ENCODE measurements around the gene DUSP8.
A peak's percentile ranks its signal among the peaks of the same experiment; 100 is the strongest.
"Not testable (repeated sequence)": the region's sequence is repeated elsewhere in the genome, so short reads cannot be mapped to it uniquely, and the experiment has no call there.

DUSP8 gene

DNA sequence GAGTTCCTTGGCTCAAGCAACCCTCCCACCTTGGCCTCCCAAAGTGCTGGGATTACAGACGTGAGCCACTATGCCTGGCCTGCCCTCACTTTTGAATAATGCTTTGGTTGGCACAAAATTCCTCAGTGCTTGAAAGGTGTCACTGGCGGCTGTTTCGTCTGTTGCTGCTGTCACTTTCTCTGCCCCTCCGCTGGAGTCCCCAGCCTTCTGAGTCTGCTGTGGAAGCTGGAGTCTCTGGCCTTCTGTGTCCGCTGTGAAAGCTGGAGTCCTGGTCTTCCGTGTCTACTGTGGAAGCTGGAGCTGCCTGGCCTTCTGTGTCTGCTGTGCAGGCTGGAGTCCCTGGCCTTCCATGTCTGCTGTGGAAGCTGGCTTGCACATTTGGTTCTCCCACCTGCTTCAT is 17.9 kb upstream of the DUSP8 start:
- Histone ChIP-seq H3K27me3 (ENCODE audit: control insufficient read depth in 5 of 5, insufficient read depth in 4 of 5, low read length in 5 of 5) (peaks cover 0 to 10% (median 3%) of the 10 kb centered on the region in 5 donors), H3K9ac (ENCODE audit: low read length in 5 of 5) (no peak overlapping the region), H3K4me3 (ENCODE audit: low read depth in 1 of 5, low read length in 5 of 5) (no peak overlapping the region), H3K27ac (ENCODE audit: low read depth, low read length) (no peak overlapping the region), H3K9me3 (ENCODE audit: control insufficient read depth in 5 of 5, low read length in 5 of 5) (no peaks in the 10 kb centered on the region), H3K36me3 (ENCODE audit: control insufficient read depth in 5 of 5, insufficient read depth in 5 of 5, low read length in 5 of 5) (no peaks in the 10 kb centered on the region), H3K4me1 (ENCODE audit: control insufficient read depth in 5 of 5, insufficient read depth in 5 of 5, low read length in 5 of 5) (peaks cover 0 to 12% (median 9%) of the 10 kb centered on the region in 5 donors)

GRCh38 chr11:1589191-1589963 is 17.3 kb upstream of the DUSP8 start:
- H3K9me3 ChIP-seq (ENCODE audit: control insufficient read depth in 5 of 5, low read length in 5 of 5); H3K9ac ChIP-seq (ENCODE audit: low read length in 5 of 5); H3K36me3 ChIP-seq (ENCODE audit: control insufficient read depth in 5 of 5, insufficient read depth in 5 of 5, low read length in 5 of 5); H3K27ac ChIP-seq (ENCODE audit: low read depth, low read length): not testable (repeated sequence)
- Histone ChIP-seq H3K4me1 (ENCODE audit: control insufficient read depth in 5 of 5, insufficient read depth in 5 of 5, low read length in 5 of 5) (peaks cover 0 to 15% (median 10%) of the 10 kb centered on the region in 5 donors), H3K4me3 (ENCODE audit: low read depth in 1 of 5, low read length in 5 of 5) (peak overlapping the region in 1 of 5 donors; percentile 6), H3K27me3 (ENCODE audit: control insufficient read depth in 5 of 5, insufficient read depth in 4 of 5, low read length in 5 of 5) (peaks cover 0 to 13% (median 3%) of the 10 kb centered on the region in 5 donors)

- H3K4me1 ChIP-seq (ENCODE audit: control insufficient read depth in 5 of 5, insufficient read depth in 5 of 5, low read length in 5 of 5): peaks cover 0 to 19% (median 10%) of the 10 kb centered on the region in 5 donors
- H3K27ac ChIP-seq (ENCODE audit: low read depth, low read length): no peak overlapping the region
- no peak overlapping the region for H3K4me3 ChIP-seq (ENCODE audit: low read depth in 1 of 5, low read length in 5 of 5)
- H3K27me3 ChIP-seq (ENCODE audit: control insufficient read depth in 5 of 5, insufficient read depth in 4 of 5, low read length in 5 of 5): peaks cover 0 to 21% (median 6%) of the 10 kb centered on the region in 5 donors
- H3K36me3 ChIP-seq (ENCODE audit: control insufficient read depth in 5 of 5, insufficient read depth in 5 of 5, low read length in 5 of 5): no peaks in the 10 kb centered on the region
- H3K9ac ChIP-seq (ENCODE audit: low read length in 5 of 5): no peak overlapping the region
- no peaks in the 10 kb centered on the region for H3K9me3 ChIP-seq (ENCODE audit: control insufficient read depth in 5 of 5, low read length in 5 of 5)
Measured at GRCh38 chr11:1586699-1587098, 14.6 kb upstream of the DUSP8 start.

DNA sequence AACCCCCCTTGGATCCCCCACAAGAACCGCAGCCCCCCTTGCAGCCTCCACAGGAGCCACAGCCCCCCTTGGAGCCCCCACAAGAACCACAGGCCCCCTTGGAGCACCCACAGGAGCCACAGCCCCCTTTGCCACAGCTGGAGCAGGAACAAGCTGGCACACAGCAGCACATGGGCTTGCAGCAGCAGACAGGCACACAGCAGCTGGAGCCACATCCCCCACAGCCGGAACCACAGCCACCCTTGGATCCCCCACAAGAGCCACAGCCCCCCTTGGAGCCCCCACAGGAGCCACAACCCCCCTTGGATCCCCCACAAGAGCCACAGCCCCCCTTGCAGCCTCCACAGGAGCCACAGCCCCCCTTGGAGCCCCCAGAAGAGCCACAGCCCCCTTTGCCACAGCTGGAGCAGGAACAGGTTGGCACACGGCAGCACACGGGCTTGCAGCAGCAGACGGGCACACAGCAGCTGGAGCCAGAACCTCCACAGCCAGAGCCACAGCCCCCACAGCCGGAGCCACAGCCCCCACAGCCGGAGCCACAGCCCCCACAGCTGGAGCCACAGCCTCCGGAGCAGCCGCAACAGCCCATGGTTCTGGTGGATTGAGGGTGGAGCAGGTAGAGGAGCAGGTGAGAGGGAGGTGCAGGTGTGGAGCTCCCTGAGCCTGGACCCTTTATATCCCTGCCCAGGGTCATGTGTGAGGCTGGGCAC is 12.7 kb upstream of the DUSP8 start, which contains the start of gene KRTAP5-1:
TSS of gene KRTAP5-1 (minus strand) at position 623 of the 710 bp plus-strand sequence. CDS start at position 589, 34 bp downstream.
- H3K4me1 ChIP-seq (ENCODE audit: control insufficient read depth in 5 of 5, insufficient read depth in 5 of 5, low read length in 5 of 5): peaks cover 0 to 18% (median 10%) of the 10 kb centered on the region in 5 donors
- H3K9me3 ChIP-seq (ENCODE audit: control insufficient read depth in 5 of 5, low read length in 5 of 5); H3K4me3 ChIP-seq (ENCODE audit: low read depth in 1 of 5, low read length in 5 of 5); H3K36me3 ChIP-seq (ENCODE audit: control insufficient read depth in 5 of 5, insufficient read depth in 5 of 5, low read length in 5 of 5); H3K27ac ChIP-seq (ENCODE audit: low read depth, low read length); H3K9ac ChIP-seq (ENCODE audit: low read length in 5 of 5): not testable (repeated sequence)
- H3K27me3 ChIP-seq (ENCODE audit: control insufficient read depth in 5 of 5, insufficient read depth in 4 of 5, low read length in 5 of 5): peaks cover 0 to 20% (median 6%) of the 10 kb centered on the region in 5 donors

DNA sequence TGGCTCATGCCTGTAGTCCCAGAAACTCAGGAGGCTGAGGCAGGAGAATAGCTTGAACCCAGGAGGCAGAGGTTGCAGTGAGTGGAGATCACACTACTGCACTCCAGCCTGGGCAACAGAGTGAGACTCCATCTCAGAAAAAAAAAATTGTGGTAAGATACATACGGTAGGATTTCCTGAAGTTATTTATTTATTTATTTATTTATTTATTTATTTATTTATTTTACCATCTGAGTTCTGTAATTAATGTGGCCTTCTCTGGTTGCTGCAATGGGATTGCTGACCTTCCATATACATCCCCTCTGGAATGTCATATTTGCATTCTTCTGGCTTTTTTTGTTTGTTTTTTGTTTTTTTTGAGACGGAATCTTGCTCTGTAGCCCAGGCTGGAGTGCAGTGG is 10.8 kb upstream of the DUSP8 start:
- H3K4me3 ChIP-seq (ENCODE audit: low read depth in 1 of 5, low read length in 5 of 5); H3K9ac ChIP-seq (ENCODE audit: low read length in 5 of 5); H3K27ac ChIP-seq (ENCODE audit: low read depth, low read length); H3K36me3 ChIP-seq (ENCODE audit: control insufficient read depth in 5 of 5, insufficient read depth in 5 of 5, low read length in 5 of 5): not testable (repeated sequence)
- Histone ChIP-seq H3K4me1 (ENCODE audit: control insufficient read depth in 5 of 5, insufficient read depth in 5 of 5, low read length in 5 of 5) (peaks cover 0 to 13% (median 0%) of the 10 kb centered on the region in 5 donors), H3K27me3 (ENCODE audit: control insufficient read depth in 5 of 5, insufficient read depth in 4 of 5, low read length in 5 of 5) (peaks cover 0 to 16% (median 6%) of the 10 kb centered on the region in 5 donors), H3K9me3 (ENCODE audit: control insufficient read depth in 5 of 5, low read length in 5 of 5) (peaks cover 0 to 12% (median 7%) of the 10 kb centered on the region in 5 donors)

DNA sequence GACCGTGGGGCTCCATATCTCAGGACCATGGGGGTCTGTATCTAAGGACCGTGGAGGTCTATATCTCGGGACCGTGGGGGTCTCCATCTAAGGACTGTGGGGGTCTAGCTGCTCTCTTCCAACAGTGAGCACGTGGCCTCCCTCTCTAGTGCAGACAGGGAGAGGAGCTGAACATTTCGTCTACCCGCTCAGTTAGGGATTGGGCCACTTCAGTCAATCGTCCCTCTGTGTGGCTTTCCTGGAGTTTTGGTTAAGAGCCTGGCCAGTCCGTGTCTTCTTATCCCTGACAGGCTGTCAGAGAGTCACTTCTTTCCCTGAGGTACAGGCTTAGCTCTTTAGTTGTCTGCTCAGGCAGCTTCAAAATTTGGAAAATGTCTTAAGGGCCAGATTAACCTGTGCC is 9.9 kb upstream of the DUSP8 start:
- H3K27me3 ChIP-seq (ENCODE audit: control insufficient read depth in 5 of 5, insufficient read depth in 4 of 5, low read length in 5 of 5): peaks cover 0 to 16% (median 6%) of the 10 kb centered on the region in 5 donors
- peaks cover 0 to 13% (median 7%) of the 10 kb centered on the region in 5 donors for H3K9me3 ChIP-seq (ENCODE audit: control insufficient read depth in 5 of 5, low read length in 5 of 5)
- H3K4me3 ChIP-seq (ENCODE audit: low read depth in 1 of 5, low read length in 5 of 5): no peak overlapping the region
- H3K36me3 ChIP-seq (ENCODE audit: control insufficient read depth in 5 of 5, insufficient read depth in 5 of 5, low read length in 5 of 5): no peaks in the 10 kb centered on the region
- peaks cover 0 to 13% (median 0%) of the 10 kb centered on the region in 5 donors for H3K4me1 ChIP-seq (ENCODE audit: control insufficient read depth in 5 of 5, insufficient read depth in 5 of 5, low read length in 5 of 5)
- H3K9ac ChIP-seq (ENCODE audit: low read length in 5 of 5): no peak overlapping the region
- no peak overlapping the region for H3K27ac ChIP-seq (ENCODE audit: low read depth, low read length)

DNA sequence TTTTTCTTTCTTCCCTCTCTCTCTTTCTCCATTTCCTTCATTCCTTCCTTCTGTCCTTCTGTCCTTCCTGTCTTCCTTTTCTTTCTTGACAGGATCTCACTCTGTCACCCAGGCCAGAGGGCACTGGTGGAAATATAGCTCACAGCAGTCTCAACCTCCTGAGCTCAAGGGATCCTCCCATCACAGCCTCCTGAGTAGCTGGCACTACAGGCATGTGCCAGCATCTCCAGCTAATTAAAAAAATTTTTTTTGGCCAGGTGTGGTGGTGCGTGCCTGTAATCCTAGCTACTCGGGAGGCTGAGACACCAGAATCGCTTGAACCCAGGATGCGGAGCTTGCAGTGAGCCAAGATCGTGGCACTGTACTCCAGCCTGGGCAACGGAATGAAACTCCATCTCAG is 4.8 kb upstream of the DUSP8 start:
- no peak overlapping the region for H3K9ac ChIP-seq (ENCODE audit: low read length in 5 of 5)
- H3K9me3 ChIP-seq (ENCODE audit: control insufficient read depth in 5 of 5, low read length in 5 of 5): peaks cover 0 to 13% (median 7%) of the 10 kb centered on the region in 5 donors
- H3K27me3 ChIP-seq (ENCODE audit: control insufficient read depth in 5 of 5, insufficient read depth in 4 of 5, low read length in 5 of 5): peaks cover 0 to 2% (median 0%) of the 10 kb centered on the region in 5 donors

DNA sequence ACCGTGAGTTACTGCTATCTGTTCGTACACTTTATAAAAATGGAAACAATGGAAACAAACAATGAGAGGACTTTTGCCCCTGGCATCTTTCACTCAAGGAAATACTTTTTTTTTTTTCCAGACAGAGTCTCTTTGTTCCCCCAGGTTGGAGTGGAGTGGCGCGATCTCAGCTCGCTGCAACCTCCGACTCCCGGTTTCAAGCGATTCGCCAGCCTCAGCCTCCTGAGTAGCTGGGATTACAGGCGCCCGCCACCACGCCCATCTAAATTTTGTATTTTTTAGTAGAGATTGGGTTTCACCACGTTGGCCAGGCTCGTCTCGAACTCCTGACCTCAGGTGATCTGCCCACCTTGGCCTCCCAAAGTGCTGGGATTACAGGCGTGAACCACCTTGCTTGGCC is 3.7 kb upstream of the DUSP8 start:
- H3K4me1 ChIP-seq (ENCODE audit: control insufficient read depth in 5 of 5, insufficient read depth in 5 of 5, low read length in 5 of 5): peaks cover 0 to 30% (median 21%) of the 10 kb centered on the region in 5 donors
- H3K9me3 ChIP-seq (ENCODE audit: control insufficient read depth in 5 of 5, low read length in 5 of 5): peaks cover 0 to 13% (median 7%) of the 10 kb centered on the region in 5 donors
- not testable (repeated sequence) for H3K9ac ChIP-seq (ENCODE audit: low read length in 5 of 5); H3K4me3 ChIP-seq (ENCODE audit: low read depth in 1 of 5, low read length in 5 of 5); H3K36me3 ChIP-seq (ENCODE audit: control insufficient read depth in 5 of 5, insufficient read depth in 5 of 5, low read length in 5 of 5); H3K27ac ChIP-seq (ENCODE audit: low read depth, low read length); H3K27me3 ChIP-seq (ENCODE audit: control insufficient read depth in 5 of 5, insufficient read depth in 4 of 5, low read length in 5 of 5)

More for the DNA sequence above, 4.8 kb upstream of the DUSP8 start:
- H3K27ac ChIP-seq (ENCODE audit: low read depth, low read length): no peak overlapping the region
- no peaks in the 10 kb centered on the region for H3K36me3 ChIP-seq (ENCODE audit: control insufficient read depth in 5 of 5, insufficient read depth in 5 of 5, low read length in 5 of 5)
- H3K4me3 ChIP-seq (ENCODE audit: low read depth in 1 of 5, low read length in 5 of 5): no peak overlapping the region
- peaks cover 0 to 23% (median 15%) of the 10 kb centered on the region in 5 donors for H3K4me1 ChIP-seq (ENCODE audit: control insufficient read depth in 5 of 5, insufficient read depth in 5 of 5, low read length in 5 of 5)

GRCh38 chr11:1574933-1575242 is 2.8 kb upstream of the DUSP8 start:
- H3K9me3 ChIP-seq (ENCODE audit: control insufficient read depth in 5 of 5, low read length in 5 of 5): peaks cover 0 to 13% (median 7%) of the 10 kb centered on the region in 5 donors
- H3K9ac ChIP-seq (ENCODE audit: low read length in 5 of 5): no peak overlapping the region
- peaks cover 2 to 38% (median 29%) of the 10 kb centered on the region in 5 donors for H3K4me1 ChIP-seq (ENCODE audit: control insufficient read depth in 5 of 5, insufficient read depth in 5 of 5, low read length in 5 of 5)
- no peaks in the 10 kb centered on the region for H3K36me3 ChIP-seq (ENCODE audit: control insufficient read depth in 5 of 5, insufficient read depth in 5 of 5, low read length in 5 of 5)
- no peak overlapping the region for H3K27ac ChIP-seq (ENCODE audit: low read depth, low read length)
- H3K4me3 ChIP-seq (ENCODE audit: low read depth in 1 of 5, low read length in 5 of 5): no peak overlapping the region
- no peaks in the 10 kb centered on the region for H3K27me3 ChIP-seq (ENCODE audit: control insufficient read depth in 5 of 5, insufficient read depth in 4 of 5, low read length in 5 of 5)

Measured in subcutaneous abdominal adipose tissue (tissue), 5 donors.